HCT116 (cell line): Measurements from ENCODE around the gene ANKRD39. TPM values are rescaled to one million over a fixed set of nuclear protein-coding genes. Genes with fewer than 3 reads are reported as not detected.

ENCODE experiments used
- ATAC-seq: fragments of 200-7000 bp; cut with Tn5 transposase; 2 replicates; pipeline ENCODE4 v1.9.1; 2020; ENCODE audit warnings: mild to moderate bottlenecking, moderate library complexity
- BruUV-seq: library from RNA; stranded (reverse); fragments of 400-500 nt; replicated peaks from 2 replicates; lab custom pipeline; 2021; lab: Mats Ljungman, UMichigan
- CTCF ChIA-PET: fragments of 300-600 bp; sonication (Branson Sonifier 250); formaldehyde crosslinking; loops from one replicate; lab custom pipeline; 2021; ENCODE audit warnings: antibody characterized with exemption; lab: Charles Lee
- POLR2A ChIA-PET: fragments of 300-600, 350-600 bp; sonication (Branson Sonifier 250); formaldehyde crosslinking; loops from one replicate; lab custom pipeline; 2021; ENCODE audit warnings: antibody characterized with exemption; lab: Charles Lee
- RAD21 ChIA-PET, 2 experiments: fragments of 300-600 bp; sonication (Branson Sonifier 250); formaldehyde crosslinking; loops; one replicate each; lab custom pipeline; 2023; ENCODE audit warnings: low total read pairs in 2 of 2; ENCODE audit not compliant: uncharacterized antibody in 2 of 2, unreplicated experiment in 2 of 2, low non-redundant PET in 1 of 2; lab: Charles Lee
- DNase-seq: peaks from one replicate; pipeline ENCODE4 v3.0.0-alpha.2; 2010; ENCODE audit warnings: low read depth, low spot score
- H2AFZ ChIP-seq: fragments of 200-600 bp; shearing (Covaris generic), sonication (generic); 2 replicates; pipeline ENCODE4 v1.6.1; 2017; ENCODE audit warnings: low read depth, mixed run types, mixed read lengths, antibody characterized with exemption, low read length; ENCODE audit not compliant: poor library complexity, severe bottlenecking
- H3K27ac ChIP-seq: 2 replicates; pipeline ENCODE4 v1.5.1; 2012; ENCODE audit warnings: low read depth, low read length
- H3K27me3 ChIP-seq: fragments of 200-600 bp; sonication (generic); 2 replicates; pipeline ENCODE4 v1.6.1; 2016; ENCODE audit warnings: mixed run types, low read length, mixed read lengths; ENCODE audit not compliant: insufficient read depth
- H3K36me3 ChIP-seq, 2 experiments: fragments of 200-500 bp in 1 of 2; fragments of 200-600 bp in 1 of 2; sonication (Bioruptor generic) in 1 of 2; sonication (generic) in 1 of 2; 2 replicates each; pipeline versions ENCODE4 v1.5.1 to v1.6.1; 2014 to 2016; ENCODE audit warnings: low read length in 2 of 2, inconsistent platforms in 1 of 2, mixed read lengths in 1 of 2, mixed run types in 1 of 2; ENCODE audit not compliant: insufficient read depth in 2 of 2, control insufficient read depth in 1 of 2
- H3K4me1 ChIP-seq, 2 experiments: fragments of 200-600 bp in 1 of 2; sonication (generic) in 1 of 2; 2 replicates each; pipeline versions ENCODE4 v1.5.1 to v1.6.1; 2012 to 2017; ENCODE audit warnings: low read length in 2 of 2, inconsistent platforms in 1 of 2, mild to moderate bottlenecking in 1 of 2, mixed read lengths in 1 of 2, mixed run types in 1 of 2, moderate library complexity in 1 of 2; ENCODE audit not compliant: insufficient read depth in 2 of 2, control insufficient read depth in 1 of 2
- H3K4me2 ChIP-seq: fragments of 200-600 bp; sonication (generic); 2 replicates; pipeline ENCODE4 v1.6.1; 2017; ENCODE audit warnings: mixed run types, low read length, mixed read lengths
- H3K4me3 ChIP-seq, 2 experiments: fragments of 200-600 bp in 1 of 2; sonication (generic) in 1 of 2; replicated peaks in 1 of 2; 2 replicates each; pipeline ENCODE4 v1.5.1; 2011 to 2016; ENCODE audit warnings: low read length in 2 of 2, control low read depth in 1 of 2, low read depth in 1 of 2, mild to moderate bottlenecking in 1 of 2, mixed read lengths in 1 of 2, mixed run types in 1 of 2
- H3K79me2 ChIP-seq: fragments of 200-600 bp; sonication (generic); 2 replicates; pipeline ENCODE4 v1.6.1; 2017; ENCODE audit warnings: mild to moderate bottlenecking, mixed run types, low read length, moderate library complexity, mixed read lengths; ENCODE audit not compliant: insufficient read depth
- H3K9ac ChIP-seq: fragments of 200-600 bp; sonication (generic); 2 replicates; pipeline ENCODE4 v1.6.1; 2016; ENCODE audit warnings: low read length, mixed read lengths
- H3K9me2 ChIP-seq: fragments of 200-600 bp; sonication (generic), shearing (Covaris generic); 2 replicates; pipeline ENCODE4 v1.6.1; 2017; ENCODE audit warnings: mixed run types, mild to moderate bottlenecking, moderate library complexity; ENCODE audit not compliant: insufficient read depth
- H3K9me3 ChIP-seq, 2 experiments: fragments of 200-500 bp in 1 of 2; fragments of 200-600 bp in 1 of 2; sonication (Bioruptor generic) in 1 of 2; sonication (generic) in 1 of 2; 2 replicates each; pipeline ENCODE4 v1.6.1; 2014 to 2017; ENCODE audit warnings: low read length in 2 of 2, mixed read lengths in 2 of 2, inconsistent platforms in 1 of 2, low read depth in 1 of 2, mild to moderate bottlenecking in 1 of 2, mixed run types in 1 of 2, moderate library complexity in 1 of 2; ENCODE audit not compliant: control insufficient read depth in 1 of 2, insufficient read depth in 1 of 2
- H4K20me1 ChIP-seq: fragments of 200-600 bp; sonication (generic), shearing (Covaris generic); 2 replicates; pipeline ENCODE4 v1.6.1; 2017; ENCODE audit warnings: mixed run types, mild to moderate bottlenecking, moderate library complexity; ENCODE audit not compliant: insufficient read depth
- CTCF ChIP-seq, 3 experiments: fragments of 200-600 bp in 1 of 3; sonication (generic) in 1 of 3; IDR thresholded peaks in 2 of 3; conservative IDR thresholded peaks in 1 of 3; 2 replicates each; pipeline ENCODE4 v1.5.1; 2012 to 2017; ENCODE audit warnings: low read depth in 2 of 3, low read length in 2 of 3, antibody characterized with exemption in 1 of 3, borderline replicate concordance in 1 of 3, control low read depth in 1 of 3, mild to moderate bottlenecking in 1 of 3, mixed read lengths in 1 of 3, mixed run types in 1 of 3, moderate library complexity in 1 of 3; ENCODE audit not compliant: insufficient read depth in 1 of 3
- EZH2phosphoT487 ChIP-seq: fragments of 200-600 bp; IDR thresholded peaks from 2 replicates; pipeline ENCODE4 v1.6.1; 2018; ENCODE audit warnings: antibody characterized with exemption, borderline replicate concordance
- TCF7L2 ChIP-seq: IDR thresholded peaks from 2 replicates; pipeline ENCODE4 v1.7.0; 2011; ENCODE audit warnings: borderline replicate concordance, inconsistent platforms; ENCODE audit not compliant: insufficient read depth, insufficient read length; ENCODE audit errors: extremely low read depth
- intact Hi-C: fragments of 100-400 bp; cut with micrococcal nuclease; formaldehyde crosslinking; loops from 2 replicates; pipeline ENCODE4 v1.10.0; 2022
- total RNA-seq: library from RNA; stranded (reverse); gene quantifications from one replicate; pipeline ENCODE4 v1.2.1, GENCODE V29; 2021; ENCODE audit not compliant: unreplicated experiment

ANKRD39 gene
- total RNA-seq, 1 experiment from 2014 or later, result 24.2 TPM

- intact Hi-C loops, result no loop called here
Measured at GRCh38 chr2:96864343-96865091, 6.7 kb upstream of the ANKRD39 start.

More at GRCh38 chr2:96864343-96865091, 6.7 kb upstream of the ANKRD39 start:
- peaks cover 29 to 30% of the 10 kb centered on the region in 2 experiments for H3K36me3 ChIP-seq
- no peak overlapping the region for H3K4me3 ChIP-seq
- no peaks in the 10 kb centered on the region for H3K9me2 ChIP-seq
- ChIA-PET CTCF (no interaction called here), POLR2A (no interaction called here)
- H3K4me1 ChIP-seq, result peaks cover 5 to 12% of the 10 kb centered on the region in 2 experiments
- H2AFZ ChIP-seq, result no peak overlapping the region
- no peak for TF ChIP-seq CTCF (IDR thresholded peaks at IDR 0.05 in 2 of 3, conservative IDR thresholded peaks at IDR 0.05 in 1 of 3; ENCODE audit: borderline replicate concordance in 1 of 3, insufficient read depth in 1 of 3, low read depth in 2 of 3, low read length in 2 of 3)
- no peak for TF ChIP-seq TCF7L2
- no peak for TF ChIP-seq EZH2phosphoT487
- TF ChIP-seq, all 23 proteins: peak for 0
- no peak overlapping the region for H3K27ac ChIP-seq
- no TSS peak for BruUV-seq
- no peak overlapping the region for H3K9ac ChIP-seq
- H3K27me3 ChIP-seq, result no peaks in the 10 kb centered on the region
- no peaks in the 10 kb centered on the region for H4K20me1 ChIP-seq
- RAD21 ChIA-PET, result no interaction called here
- H3K4me2 ChIP-seq, result no peak overlapping the region
- ATAC-seq, result no peak
- peaks cover 25% of the 10 kb centered on the region; the same call in 1 of the 2 replicates for H3K79me2 ChIP-seq
- H3K9me3 ChIP-seq, result no peaks in the 10 kb centered on the region
- no peak for DNase-seq
